K562 (cell line): ENCODE results near the gene ACACB. TPM values are rescaled to one million over a fixed set of nuclear protein-coding genes. Genes with fewer than 3 reads are reported as not detected.

ENCODE experiments used
- MYC ChIP-seq, 2 experiments: fragments of 250-450 bp in 1 of 2; sonication (Bioruptor Pico) in 1 of 2; IDR thresholded peaks; 2 replicates each; pipeline versions ENCODE4 v1.5.1 to v1.6.1; 2012 to 2021; ENCODE audit warnings: low read depth in 2 of 2, borderline replicate concordance in 1 of 2, improper control_type of control experiment in 1 of 2, low read length in 1 of 2, mild to moderate bottlenecking in 1 of 2, moderate library complexity in 1 of 2
- ZNF707 ChIP-seq: fragments of 250-450 bp; sonication (Bioruptor Pico); conservative IDR thresholded peaks from 2 replicates; pipeline ENCODE4 v1.8.0; 2022; ENCODE audit warnings: inconsistent platforms, mild to moderate bottlenecking, moderate library complexity
- polyA plus RNA-seq, 8 experiments: library from polyadenylated mRNA; depleted of rRNA in 4 of 8; stranded (reverse) in 5 of 8; unstranded in 3 of 8; fragments of >200 nt; fragmentation: Nextera tagmentation in 2 of 8; fragmentation: Illumina TruSeq in 1 of 8; extraction: Ambion mirVana in 2 of 8; extraction: Trizol in 1 of 8; gene quantifications; 2 replicates each; pipeline versions ENCODE4 v1.2.1 to v1.2.3, GENCODE V29; 2011 to 2014; ENCODE audit warnings: inconsistent platforms in 1 of 8, missing spikeins in 1 of 8
- total RNA-seq, 7 experiments: library from RNA; depleted of rRNA in 6 of 7; stranded (reverse); fragments of >200 nt in 6 of 7; fragmentation: Illumina TruSeq in 2 of 7; extraction: Trizol in 2 of 7; gene quantifications; 2 replicates each; pipeline versions ENCODE4 v1.2.1 to v1.2.3, GENCODE V29; 2011 to 2021; ENCODE audit warnings: low replicate concordance in 1 of 7
- TF ChIP-seq, protein P1 (sequence below), 2 experiments: fragments of 450-650 bp in 1 of 2; sonication (generic) in 1 of 2; formaldehyde crosslinking in 1 of 2; IDR thresholded peaks; 2 replicates each; pipeline versions ENCODE4 v1.7.1 to v1.9.0; 2016 to 2022; ENCODE audit warnings: inconsistent platforms in 1 of 2, mild to moderate bottlenecking in 1 of 2, missing genetic modification reagents in 1 of 2

The ACACB gene
- total and polyA plus RNA-seq, 9 of the 15 experiments (the other 6 are each of a cell fraction or from before 2014, with no cell fraction given), result 0.10 to 2.5 (median 0.83) TPM

DNA sequence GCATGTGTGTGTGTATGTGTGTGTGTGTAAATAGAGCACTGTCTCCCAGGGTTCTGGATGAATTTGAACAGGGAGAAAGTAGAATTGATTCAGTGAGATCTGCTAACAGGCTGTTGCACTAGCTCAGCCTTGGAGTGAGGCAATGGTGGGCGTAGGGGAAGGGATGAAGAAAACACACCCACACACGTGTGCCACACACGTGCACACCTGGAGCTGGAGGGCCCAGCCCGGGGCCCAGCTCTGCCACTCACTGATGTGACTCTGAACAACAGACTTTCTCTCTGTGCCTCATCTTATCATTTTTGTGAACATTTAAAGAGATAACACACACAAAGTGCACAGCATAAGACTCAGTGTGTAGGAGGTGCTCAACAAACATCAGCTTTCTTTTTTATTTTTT lies 4.2 kb downstream of the ACACB start (continued):
- TF ChIP-seq, protein P1, sequence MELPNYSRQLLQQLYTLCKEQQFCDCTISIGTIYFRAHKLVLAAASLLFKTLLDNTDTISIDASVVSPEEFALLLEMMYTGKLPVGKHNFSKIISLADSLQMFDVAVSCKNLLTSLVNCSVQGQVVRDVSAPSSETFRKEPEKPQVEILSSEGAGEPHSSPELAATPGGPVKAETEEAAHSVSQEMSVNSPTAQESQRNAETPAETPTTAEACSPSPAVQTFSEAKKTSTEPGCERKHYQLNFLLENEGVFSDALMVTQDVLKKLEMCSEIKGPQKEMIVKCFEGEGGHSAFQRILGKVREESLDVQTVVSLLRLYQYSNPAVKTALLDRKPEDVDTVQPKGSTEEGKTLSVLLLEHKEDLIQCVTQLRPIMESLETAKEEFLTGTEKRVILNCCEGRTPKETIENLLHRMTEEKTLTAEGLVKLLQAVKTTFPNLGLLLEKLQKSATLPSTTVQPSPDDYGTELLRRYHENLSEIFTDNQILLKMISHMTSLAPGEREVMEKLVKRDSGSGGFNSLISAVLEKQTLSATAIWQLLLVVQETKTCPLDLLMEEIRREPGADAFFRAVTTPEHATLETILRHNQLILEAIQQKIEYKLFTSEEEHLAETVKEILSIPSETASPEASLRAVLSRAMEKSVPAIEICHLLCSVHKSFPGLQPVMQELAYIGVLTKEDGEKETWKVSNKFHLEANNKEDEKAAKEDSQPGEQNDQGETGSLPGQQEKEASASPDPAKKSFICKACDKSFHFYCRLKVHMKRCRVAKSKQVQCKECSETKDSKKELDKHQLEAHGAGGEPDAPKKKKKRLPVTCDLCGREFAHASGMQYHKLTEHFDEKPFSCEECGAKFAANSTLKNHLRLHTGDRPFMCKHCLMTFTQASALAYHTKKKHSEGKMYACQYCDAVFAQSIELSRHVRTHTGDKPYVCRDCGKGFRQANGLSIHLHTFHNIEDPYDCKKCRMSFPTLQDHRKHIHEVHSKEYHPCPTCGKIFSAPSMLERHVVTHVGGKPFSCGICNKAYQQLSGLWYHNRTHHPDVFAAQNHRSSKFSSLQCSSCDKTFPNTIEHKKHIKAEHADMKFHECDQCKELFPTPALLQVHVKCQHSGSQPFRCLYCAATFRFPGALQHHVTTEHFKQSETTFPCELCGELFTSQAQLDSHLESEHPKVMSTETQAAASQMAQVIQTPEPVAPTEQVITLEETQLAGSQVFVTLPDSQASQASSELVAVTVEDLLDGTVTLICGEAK (IDR thresholded peaks at IDR 0.05), result no peak
- TF ChIP-seq, protein P1 (CRISPR knock-in tag; IDR thresholded peaks at IDR 0.05), result no peak
- no peak for TF ChIP-seq MYC (IDR thresholded peaks at IDR 0.05; ENCODE audit: low read depth, low read length)
- no peak for TF ChIP-seq MYC (CRISPR knock-in tag; IDR thresholded peaks at IDR 0.05; ENCODE audit: borderline replicate concordance, low read depth)
- TF ChIP-seq ZNF707, result no peak
- TF ChIP-seq, all 486 proteins: peak for 0
